Parathyroid adenoma (tissue), 2 donors: Measurements from ENCODE around the gene WSB1.

ENCODE experiments used
- H2AFZ ChIP-seq: fragments of 300-600 bp; sonication (generic); one replicate; pipeline ENCODE4 v1.7.0; 2017; ENCODE audit warnings: antibody characterized with exemption, mild to moderate bottlenecking
- H3K27ac ChIP-seq: fragments of 300-600 bp; sonication (generic); one replicate; pipeline ENCODE4 v1.7.0; 2017
- H3K27me3 ChIP-seq: fragments of 300-600 bp; sonication (generic); one replicate; pipeline ENCODE4 v1.7.0; 2017; ENCODE audit warnings: low read length; ENCODE audit not compliant: control insufficient read depth, insufficient read depth
- H3K36me3 ChIP-seq: fragments of 300-600 bp; sonication (generic); one replicate; pipeline ENCODE4 v1.7.0; 2017; ENCODE audit warnings: low read length; ENCODE audit not compliant: control insufficient read depth, insufficient read depth
- H3K4me1 ChIP-seq: fragments of 300-600 bp; sonication (generic); one replicate; pipeline ENCODE4 v1.7.0; 2017; ENCODE audit warnings: control low read depth
- H3K4me2 ChIP-seq: fragments of 300-600 bp; sonication (generic); one replicate; pipeline ENCODE4 v1.7.0; 2017; ENCODE audit warnings: low read length
- H3K4me3 ChIP-seq: fragments of 300-600 bp; sonication (generic); one replicate; pipeline ENCODE4 v1.7.0; 2017; ENCODE audit warnings: low read depth, low read length
- H3K79me2 ChIP-seq: fragments of 300-600 bp; sonication (generic); one replicate; pipeline ENCODE4 v1.7.0; 2017; ENCODE audit warnings: control low read depth
- H3K9ac ChIP-seq: fragments of 300-600 bp; sonication (generic); one replicate; pipeline ENCODE4 v1.7.0; 2017; ENCODE audit warnings: mild to moderate bottlenecking
- H3K9me3 ChIP-seq: fragments of 300-600 bp; sonication (generic); one replicate; pipeline ENCODE4 v1.7.0; 2017; ENCODE audit warnings: low read length; ENCODE audit not compliant: control insufficient read depth
- TF ChIP-seq, protein P1 (sequence below): fragments of 300-600 bp; sonication (generic); IDR thresholded peaks from one replicate; pipeline ENCODE4 v1.7.0; 2017; ENCODE audit warnings: antibody characterized with exemption, mild to moderate bottlenecking
- donor health status: primary hyperparathyroidism.

Gene WSB1

DNA sequence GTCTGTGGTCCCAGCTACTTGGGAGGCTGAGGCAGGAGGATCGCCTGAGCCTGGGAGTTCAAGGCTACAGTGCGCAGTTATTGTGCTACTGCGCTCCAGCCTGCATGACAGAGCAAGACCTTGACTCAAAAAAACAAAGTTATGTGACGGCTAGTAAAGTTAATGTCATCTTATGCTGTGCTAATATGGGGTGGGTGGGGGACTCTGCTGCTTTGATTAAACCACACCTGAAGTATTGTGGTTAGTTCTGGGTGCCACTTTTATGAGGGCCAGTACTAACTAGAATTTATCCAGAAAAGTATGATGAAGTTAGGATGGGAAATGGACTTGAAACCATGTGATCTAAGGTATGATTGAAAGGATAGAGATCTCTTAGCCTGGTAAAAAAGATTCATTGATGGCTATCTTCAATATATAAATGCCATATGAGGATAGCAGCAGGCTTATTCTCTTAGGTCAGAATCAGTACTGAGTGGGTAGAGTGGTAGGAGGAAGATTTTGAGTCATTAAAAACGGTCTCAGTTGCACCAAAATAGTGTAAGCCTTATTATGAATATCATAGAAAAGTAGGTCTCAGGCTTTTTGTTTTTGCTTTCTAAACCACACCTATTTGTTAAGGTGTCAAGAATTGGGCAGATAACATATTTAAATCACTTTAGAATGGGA lies 5.6 kb downstream of the WSB1 start:
- H3K4me1 ChIP-seq = peaks cover 5% of the 10 kb centered on the region
- H3K27me3 ChIP-seq = no peaks in the 10 kb centered on the region
- no peak overlapping the region for H3K4me2 ChIP-seq
- H3K36me3 ChIP-seq = no peaks in the 10 kb centered on the region
- H2AFZ ChIP-seq = no peak overlapping the region
- H3K79me2 ChIP-seq = peaks cover 69% of the 10 kb centered on the region
- H3K9me3 ChIP-seq = no peaks in the 10 kb centered on the region
- no peak overlapping the region for H3K27ac ChIP-seq
- TF ChIP-seq, protein P1, sequence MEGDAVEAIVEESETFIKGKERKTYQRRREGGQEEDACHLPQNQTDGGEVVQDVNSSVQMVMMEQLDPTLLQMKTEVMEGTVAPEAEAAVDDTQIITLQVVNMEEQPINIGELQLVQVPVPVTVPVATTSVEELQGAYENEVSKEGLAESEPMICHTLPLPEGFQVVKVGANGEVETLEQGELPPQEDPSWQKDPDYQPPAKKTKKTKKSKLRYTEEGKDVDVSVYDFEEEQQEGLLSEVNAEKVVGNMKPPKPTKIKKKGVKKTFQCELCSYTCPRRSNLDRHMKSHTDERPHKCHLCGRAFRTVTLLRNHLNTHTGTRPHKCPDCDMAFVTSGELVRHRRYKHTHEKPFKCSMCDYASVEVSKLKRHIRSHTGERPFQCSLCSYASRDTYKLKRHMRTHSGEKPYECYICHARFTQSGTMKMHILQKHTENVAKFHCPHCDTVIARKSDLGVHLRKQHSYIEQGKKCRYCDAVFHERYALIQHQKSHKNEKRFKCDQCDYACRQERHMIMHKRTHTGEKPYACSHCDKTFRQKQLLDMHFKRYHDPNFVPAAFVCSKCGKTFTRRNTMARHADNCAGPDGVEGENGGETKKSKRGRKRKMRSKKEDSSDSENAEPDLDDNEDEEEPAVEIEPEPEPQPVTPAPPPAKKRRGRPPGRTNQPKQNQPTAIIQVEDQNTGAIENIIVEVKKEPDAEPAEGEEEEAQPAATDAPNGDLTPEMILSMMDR = no peak
- H3K9ac ChIP-seq = no peak overlapping the region
- H3K4me3 ChIP-seq = no peak overlapping the region

DNA sequence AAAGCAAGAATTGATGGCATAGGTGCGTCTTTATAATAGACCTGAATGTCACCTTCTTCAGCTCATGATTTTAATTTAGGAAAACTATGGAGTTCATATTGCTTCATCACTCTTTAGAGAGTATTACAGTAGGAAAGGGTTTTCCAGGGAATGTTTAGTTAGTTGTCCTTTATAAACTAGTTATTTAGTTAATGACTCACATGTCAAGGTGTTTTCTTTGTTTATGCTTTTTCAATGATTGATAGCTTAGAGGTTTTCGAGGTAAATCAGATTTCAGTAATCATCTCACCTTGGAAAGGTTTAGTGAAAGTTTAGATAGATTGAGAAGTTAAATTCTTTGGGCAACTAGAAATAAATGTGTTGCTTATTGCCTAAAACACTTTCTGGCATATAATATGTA lies 9.8 kb downstream of the WSB1 start:
- peaks cover 37% of the 10 kb centered on the region for H3K79me2 ChIP-seq
- H3K27ac ChIP-seq = no peak overlapping the region
- no peak overlapping the region for H3K4me2 ChIP-seq
- no peaks in the 10 kb centered on the region for H3K4me1 ChIP-seq
- no peaks in the 10 kb centered on the region for H3K9me3 ChIP-seq
- no peak overlapping the region for H3K9ac ChIP-seq
- H2AFZ ChIP-seq = no peak overlapping the region
- H3K27me3 ChIP-seq = no peaks in the 10 kb centered on the region
- no peak overlapping the region for H3K4me3 ChIP-seq
- H3K36me3 ChIP-seq = no peaks in the 10 kb centered on the region
- TF ChIP-seq, protein P1 = no peak

DNA sequence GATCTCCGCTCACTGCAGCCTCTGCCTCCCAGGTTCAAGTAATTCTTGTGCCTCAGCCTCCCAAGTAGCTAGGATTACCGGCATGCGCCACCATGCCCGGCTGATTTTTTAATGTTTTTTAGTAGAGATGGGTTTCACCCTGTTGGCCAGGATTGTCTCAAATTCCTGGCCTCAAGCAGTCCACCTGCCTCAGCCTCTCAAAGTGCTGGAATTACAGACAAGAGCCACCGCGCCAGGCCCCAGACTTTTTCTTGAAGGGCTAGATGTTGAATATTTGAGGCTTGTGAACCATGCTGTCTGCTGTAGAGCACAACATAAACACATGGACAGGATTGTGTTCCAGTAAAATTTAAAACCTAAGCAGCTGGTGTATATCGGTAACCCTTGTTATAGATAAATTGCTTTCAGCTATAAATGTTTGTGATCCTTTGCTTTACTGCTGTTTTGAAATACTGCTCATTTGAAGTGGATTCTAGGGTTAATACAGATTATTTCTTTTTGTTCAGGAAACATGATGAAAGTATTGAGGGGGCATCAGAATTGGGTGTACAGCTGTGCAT lies 12.4 kb downstream of the WSB1 start:
- peaks cover 17% of the 10 kb centered on the region for H3K79me2 ChIP-seq
- H3K9ac ChIP-seq = no peak overlapping the region
- no peaks in the 10 kb centered on the region for H3K36me3 ChIP-seq
- no peak overlapping the region for H3K4me3 ChIP-seq
- no peaks in the 10 kb centered on the region for H3K27me3 ChIP-seq
- no peak overlapping the region for H3K4me2 ChIP-seq
- no peak overlapping the region for H2AFZ ChIP-seq
- no peak overlapping the region for H3K27ac ChIP-seq
- H3K4me1 ChIP-seq = no peaks in the 10 kb centered on the region
- TF ChIP-seq, protein P1 = no peak
- H3K9me3 ChIP-seq = no peaks in the 10 kb centered on the region

DNA sequence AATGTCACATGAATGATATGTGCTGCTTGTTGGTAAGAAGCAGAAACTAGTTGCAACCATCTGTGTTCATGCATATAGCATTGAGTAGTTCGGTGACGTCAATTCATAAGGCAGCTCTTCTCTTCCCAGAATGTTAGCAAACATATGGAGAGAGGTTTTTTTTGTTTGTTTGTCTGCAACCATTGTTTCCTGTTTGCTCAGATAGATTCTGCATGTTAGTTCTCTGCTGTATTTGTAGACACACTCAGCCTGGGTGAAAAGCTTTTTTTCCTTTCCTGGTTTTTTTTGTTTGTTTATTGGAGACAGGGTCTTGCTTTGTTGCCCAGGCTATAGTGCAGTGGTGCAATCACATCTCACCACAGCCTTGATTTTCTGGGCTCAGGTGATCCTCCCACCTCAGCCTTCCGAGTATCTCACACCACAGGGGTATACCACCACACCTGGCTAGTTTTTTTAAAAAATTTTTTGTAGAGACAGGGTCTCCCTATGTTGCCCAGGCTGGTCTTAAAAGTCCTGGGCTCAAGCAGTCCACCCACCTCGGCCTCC lies 16.7 kb downstream of the WSB1 start:
- Histone ChIP-seq H3K36me3 (no peaks in the 10 kb centered on the region), H3K27ac (no peak overlapping the region)

More for the DNA sequence above, 16.7 kb downstream of the WSB1 start:
- Histone ChIP-seq H2AFZ (no peak overlapping the region), H3K9me3 (no peaks in the 10 kb centered on the region), H3K27me3 (no peaks in the 10 kb centered on the region), H3K79me2 (peaks cover 3% of the 10 kb centered on the region), H3K9ac (no peak overlapping the region), H3K4me2 (no peak overlapping the region), H3K4me3 (no peak overlapping the region), H3K4me1 (peaks cover 5% of the 10 kb centered on the region)
- TF ChIP-seq, protein P1 = no peak
